SHP77 (cell line): ENCODE measurements around the gene MYO5B.

Source experiments
- DNase-seq, 2 experiments: peaks; one replicate each; lab custom pipeline; 2025; lab: John Stamatoyannopoulos, UW

MYO5B gene

GRCh38 chr18:49884465-49884864, 310.5 kb downstream of the MYO5B start:
- DNase-seq, result no peak

GRCh38 chr18:49880661-49881060, 314.3 kb downstream of the MYO5B start:
- no peak for DNase-seq

- no peak for DNase-seq
Measured at GRCh38 chr18:49879271-49879580, 315.7 kb downstream of the MYO5B start.

GRCh38 chr18:49878567-49879270, 316.2 kb downstream of the MYO5B start:
- DNase-seq, result no peak

GRCh38 chr18:49878015-49878414, 316.9 kb downstream of the MYO5B start:
- no peak for DNase-seq

- DNase-seq, result no peak
Measured at GRCh38 chr18:49876536-49876935, 318.4 kb downstream of the MYO5B start.

- DNase-seq, result no peak
Measured at GRCh38 chr18:49875783-49876182, 319.2 kb downstream of the MYO5B start.

GRCh38 chr18:49875155-49875554, 319.8 kb downstream of the MYO5B start:
- no peak for DNase-seq

- DNase-seq, result no peak
Measured at GRCh38 chr18:49874238-49874637, 320.7 kb downstream of the MYO5B start.

- DNase-seq, result no peak
Measured at GRCh38 chr18:49869354-49869753, 325.6 kb downstream of the MYO5B start.

GRCh38 chr18:49866680-49867079, 328.3 kb downstream of the MYO5B start:
- DNase-seq, result no peak

GRCh38 chr18:49865401-49865800, 329.5 kb downstream of the MYO5B start:
- DNase-seq, result no peak

- no peak for DNase-seq
Measured at GRCh38 chr18:49863769-49864621, 331.0 kb downstream of the MYO5B start.

- DNase-seq, result no peak
Measured at GRCh38 chr18:49862656-49863385, 332.1 kb downstream of the MYO5B start.

- DNase-seq, result no peak
Measured at GRCh38 chr18:49861659-49862058, 333.3 kb downstream of the MYO5B start.

- no peak for DNase-seq
Measured at GRCh38 chr18:49859725-49860124, 335.2 kb downstream of the MYO5B start.

GRCh38 chr18:49859021-49859359, 336.0 kb downstream of the MYO5B start:
- DNase-seq, result peak in 1 of 2 experiments; percentile 45

- peak; percentile 31 to 68 for DNase-seq
Measured at GRCh38 chr18:49858309-49859020, 336.5 kb downstream of the MYO5B start.

- DNase-seq, result no peak
Measured at GRCh38 chr18:49857708-49858107, 337.2 kb downstream of the MYO5B start.

GRCh38 chr18:49856496-49856895, 338.5 kb downstream of the MYO5B start:
- DNase-seq, result no peak

GRCh38 chr18:49855711-49856415, 339.1 kb downstream of the MYO5B start:
- DNase-seq, result no peak

GRCh38 chr18:49854681-49855080, 340.3 kb downstream of the MYO5B start:
- DNase-seq, result no peak
